B cell (primary cell): ENCODE results near the gene CEACAM21.

Source experiments
- EZH2 ChIP-seq: IDR thresholded peaks from 2 replicates; pipeline ENCODE4 v1.6.1; 2012; ENCODE audit warnings: borderline replicate concordance, low read depth, mild to moderate bottlenecking, moderate library complexity, low read length; ENCODE audit not compliant: insufficient read depth, poor library complexity, severe bottlenecking
- TF ChIP-seq, protein P1 (sequence below): fragments of 200-600 bp; IDR thresholded peaks from one replicate; pipeline ENCODE4 v1.8.0; 2022; ENCODE audit warnings: antibody characterized with exemption, mild to moderate bottlenecking

DNA sequence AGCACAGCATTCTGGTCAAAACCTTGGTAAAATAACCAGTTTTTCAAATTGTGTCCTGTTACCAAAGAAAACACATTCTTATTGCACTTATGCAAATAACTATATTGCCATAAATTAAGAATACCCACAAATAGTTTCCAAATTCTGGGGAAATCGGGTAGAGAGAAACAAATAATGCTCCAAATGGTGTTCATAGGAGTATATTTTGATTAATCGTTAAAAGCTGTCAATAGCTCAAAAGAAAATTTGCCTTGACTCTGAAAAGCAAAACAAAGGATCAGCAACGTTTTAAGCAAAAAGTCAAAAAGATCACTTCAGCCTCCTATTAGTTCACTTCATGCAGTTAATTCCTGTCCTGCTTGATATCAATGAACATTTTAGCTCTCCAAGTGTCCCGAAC, 22.2 kb upstream of the CEACAM21 start:
- TF ChIP-seq, protein P1, sequence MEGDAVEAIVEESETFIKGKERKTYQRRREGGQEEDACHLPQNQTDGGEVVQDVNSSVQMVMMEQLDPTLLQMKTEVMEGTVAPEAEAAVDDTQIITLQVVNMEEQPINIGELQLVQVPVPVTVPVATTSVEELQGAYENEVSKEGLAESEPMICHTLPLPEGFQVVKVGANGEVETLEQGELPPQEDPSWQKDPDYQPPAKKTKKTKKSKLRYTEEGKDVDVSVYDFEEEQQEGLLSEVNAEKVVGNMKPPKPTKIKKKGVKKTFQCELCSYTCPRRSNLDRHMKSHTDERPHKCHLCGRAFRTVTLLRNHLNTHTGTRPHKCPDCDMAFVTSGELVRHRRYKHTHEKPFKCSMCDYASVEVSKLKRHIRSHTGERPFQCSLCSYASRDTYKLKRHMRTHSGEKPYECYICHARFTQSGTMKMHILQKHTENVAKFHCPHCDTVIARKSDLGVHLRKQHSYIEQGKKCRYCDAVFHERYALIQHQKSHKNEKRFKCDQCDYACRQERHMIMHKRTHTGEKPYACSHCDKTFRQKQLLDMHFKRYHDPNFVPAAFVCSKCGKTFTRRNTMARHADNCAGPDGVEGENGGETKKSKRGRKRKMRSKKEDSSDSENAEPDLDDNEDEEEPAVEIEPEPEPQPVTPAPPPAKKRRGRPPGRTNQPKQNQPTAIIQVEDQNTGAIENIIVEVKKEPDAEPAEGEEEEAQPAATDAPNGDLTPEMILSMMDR: no peak
- TF ChIP-seq EZH2: no peak
